AG10803 (cell line): ENCODE results near the gene AOC1.

Experiments used
- DNase-seq: peaks from one replicate; pipeline ENCODE4 v3.0.0; 2010; ENCODE audit warnings: low read depth
- H3K4me3 ChIP-seq: 2 replicates; pipeline ENCODE4 v1.5.1; 2011; ENCODE audit warnings: mild to moderate bottlenecking, low read length, control low read depth
- TF ChIP-seq, protein P1 (sequence below): conservative IDR thresholded peaks from 2 replicates; pipeline ENCODE4 v1.5.1; 2011; ENCODE audit warnings: mild to moderate bottlenecking, low read length, control low read depth, inconsistent platforms

The AOC1 gene

DNA sequence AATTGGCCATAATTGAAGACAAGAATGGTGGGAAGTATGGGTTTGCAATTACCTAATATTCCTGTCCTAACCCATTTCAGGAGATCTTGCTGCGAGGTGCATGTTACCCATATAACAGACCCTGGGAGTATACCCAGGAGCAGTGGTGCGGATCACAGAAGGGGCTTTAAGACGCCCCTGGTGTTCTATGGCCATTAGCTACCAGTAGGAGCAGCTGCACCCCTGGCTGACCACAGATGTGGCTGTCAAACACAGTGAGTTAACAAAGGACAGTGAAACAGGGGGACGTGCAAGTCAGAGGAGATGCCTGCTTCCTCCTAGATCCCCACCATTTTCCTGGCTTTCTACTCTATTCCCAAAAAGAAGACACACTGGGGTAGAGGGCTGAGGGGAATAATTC, 25.2 kb downstream of the AOC1 start:
- TF ChIP-seq, protein P1, sequence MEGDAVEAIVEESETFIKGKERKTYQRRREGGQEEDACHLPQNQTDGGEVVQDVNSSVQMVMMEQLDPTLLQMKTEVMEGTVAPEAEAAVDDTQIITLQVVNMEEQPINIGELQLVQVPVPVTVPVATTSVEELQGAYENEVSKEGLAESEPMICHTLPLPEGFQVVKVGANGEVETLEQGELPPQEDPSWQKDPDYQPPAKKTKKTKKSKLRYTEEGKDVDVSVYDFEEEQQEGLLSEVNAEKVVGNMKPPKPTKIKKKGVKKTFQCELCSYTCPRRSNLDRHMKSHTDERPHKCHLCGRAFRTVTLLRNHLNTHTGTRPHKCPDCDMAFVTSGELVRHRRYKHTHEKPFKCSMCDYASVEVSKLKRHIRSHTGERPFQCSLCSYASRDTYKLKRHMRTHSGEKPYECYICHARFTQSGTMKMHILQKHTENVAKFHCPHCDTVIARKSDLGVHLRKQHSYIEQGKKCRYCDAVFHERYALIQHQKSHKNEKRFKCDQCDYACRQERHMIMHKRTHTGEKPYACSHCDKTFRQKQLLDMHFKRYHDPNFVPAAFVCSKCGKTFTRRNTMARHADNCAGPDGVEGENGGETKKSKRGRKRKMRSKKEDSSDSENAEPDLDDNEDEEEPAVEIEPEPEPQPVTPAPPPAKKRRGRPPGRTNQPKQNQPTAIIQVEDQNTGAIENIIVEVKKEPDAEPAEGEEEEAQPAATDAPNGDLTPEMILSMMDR: no peak
- no peak for DNase-seq
- no peak overlapping the region for H3K4me3 ChIP-seq

DNA sequence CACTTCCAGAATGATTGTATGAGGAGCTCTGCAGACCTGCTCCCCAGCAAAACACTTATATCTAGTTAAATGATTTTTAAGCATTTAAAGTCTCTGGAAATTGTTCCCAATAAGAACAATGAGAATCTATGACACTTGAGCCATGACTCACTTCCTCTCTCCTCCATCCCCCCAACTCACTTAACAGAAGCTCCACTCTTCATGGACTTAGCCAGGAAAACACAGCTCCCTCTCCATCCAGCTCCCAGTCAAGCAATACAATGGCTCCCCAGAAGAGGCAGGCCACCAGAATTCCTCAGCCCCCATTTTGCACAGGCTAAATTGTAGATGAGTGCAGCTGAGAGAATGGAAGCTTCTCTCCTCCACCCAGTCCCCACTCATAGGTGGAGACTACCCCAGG, 27.0 kb downstream of the AOC1 start:
- no peak overlapping the region for H3K4me3 ChIP-seq
- no peak for DNase-seq
- TF ChIP-seq, protein P1: no peak

DNA sequence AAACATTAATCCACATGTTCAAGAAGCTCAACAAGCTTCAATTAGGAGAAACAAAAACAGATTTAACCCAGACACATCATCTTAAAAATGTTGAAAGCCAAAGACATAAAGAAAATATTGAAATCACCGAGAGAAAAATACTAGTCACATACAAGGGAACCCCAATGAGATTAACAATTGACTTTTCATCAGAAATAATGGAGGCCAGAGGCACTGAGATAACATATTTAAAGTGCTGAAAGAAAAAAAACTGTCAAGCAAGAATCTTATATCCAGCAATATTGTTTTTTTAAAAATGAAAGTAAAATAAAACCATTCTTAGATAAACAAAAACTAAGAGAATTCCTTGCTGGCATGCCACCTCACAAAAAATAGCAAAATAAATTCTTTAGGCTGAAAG, 28.9 kb downstream of the AOC1 start:
- no peak overlapping the region for H3K4me3 ChIP-seq
- TF ChIP-seq, protein P1: no peak
- no peak for DNase-seq

DNA sequence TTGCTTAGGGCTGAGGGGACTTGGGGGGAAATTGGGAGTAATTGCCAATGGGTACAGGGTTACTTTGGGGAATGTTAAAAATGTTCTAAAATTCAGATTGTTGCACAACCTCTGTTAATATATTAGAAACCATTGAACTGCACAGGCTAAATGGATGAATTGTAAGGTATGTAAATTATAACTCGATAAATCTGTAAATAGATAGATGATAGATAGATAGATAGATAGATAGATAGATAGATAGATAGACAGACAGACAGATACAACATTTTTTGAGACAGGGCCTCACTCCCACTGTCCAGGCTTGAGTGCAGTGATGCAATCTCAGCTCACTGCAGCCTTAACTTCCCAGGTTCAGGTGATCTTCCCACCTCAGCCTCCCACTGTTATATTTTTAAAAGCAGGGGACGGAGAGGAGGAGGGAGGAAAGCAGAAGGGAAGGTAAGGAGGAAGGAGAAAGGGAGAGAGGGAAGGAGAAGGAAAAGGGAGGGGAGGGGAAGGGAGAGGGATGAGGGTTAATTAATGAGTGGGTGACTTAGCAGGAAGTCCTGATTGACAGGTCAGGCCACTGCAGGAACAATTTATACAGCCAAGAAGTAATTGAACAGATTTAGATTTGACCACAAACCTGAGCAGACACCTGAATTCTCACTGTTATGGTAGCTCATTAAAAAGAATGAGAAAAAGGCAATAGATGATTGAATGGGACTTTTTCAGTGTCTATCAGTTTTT, 38.7 kb downstream of the AOC1 start:
- no peak overlapping the region for H3K4me3 ChIP-seq
- no peak for DNase-seq
- TF ChIP-seq, protein P1: no peak

DNA sequence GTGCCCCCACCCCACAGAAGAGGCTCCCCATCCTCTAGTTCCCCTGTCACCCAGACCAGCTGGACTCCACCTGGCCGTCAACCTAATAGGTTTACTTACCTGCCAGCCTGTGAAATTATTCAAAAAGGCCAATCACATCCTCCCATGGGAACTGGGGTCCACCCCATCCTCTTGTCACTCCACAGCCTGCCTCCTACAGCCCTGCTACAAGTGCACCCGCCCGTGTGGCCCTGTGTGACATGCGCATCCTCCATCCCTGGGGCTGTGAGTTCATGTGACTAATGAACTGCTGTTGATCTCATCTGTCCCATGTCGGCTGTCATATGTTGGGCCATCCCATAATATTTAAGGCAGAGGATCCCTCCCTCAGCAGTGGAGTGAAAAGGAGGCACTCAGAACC, 39.4 kb downstream of the AOC1 start:
- H3K4me3 ChIP-seq: no peak overlapping the region
- no peak for DNase-seq
- TF ChIP-seq, protein P1: no peak

DNA sequence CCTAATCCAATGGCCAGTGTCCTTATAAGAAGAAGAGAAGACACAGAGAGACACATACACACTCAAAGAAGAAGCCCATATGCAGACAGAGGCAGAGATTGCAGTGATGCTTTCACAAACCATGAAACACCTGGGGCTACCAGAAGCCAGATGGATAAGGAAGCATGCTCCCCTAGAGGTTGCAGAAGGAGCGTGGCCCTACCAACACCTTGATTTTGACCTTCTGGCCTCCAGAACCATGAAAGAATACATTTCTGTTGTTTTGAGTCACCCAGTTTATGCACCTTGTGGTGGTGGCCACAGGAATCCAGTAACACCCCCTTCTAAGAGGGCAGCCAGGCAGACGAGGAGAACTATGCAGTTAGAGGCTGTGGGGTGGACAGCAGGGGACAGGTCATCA, 43.5 kb downstream of the AOC1 start:
- no peak overlapping the region for H3K4me3 ChIP-seq
- TF ChIP-seq, protein P1: no peak
- no peak for DNase-seq

DNA sequence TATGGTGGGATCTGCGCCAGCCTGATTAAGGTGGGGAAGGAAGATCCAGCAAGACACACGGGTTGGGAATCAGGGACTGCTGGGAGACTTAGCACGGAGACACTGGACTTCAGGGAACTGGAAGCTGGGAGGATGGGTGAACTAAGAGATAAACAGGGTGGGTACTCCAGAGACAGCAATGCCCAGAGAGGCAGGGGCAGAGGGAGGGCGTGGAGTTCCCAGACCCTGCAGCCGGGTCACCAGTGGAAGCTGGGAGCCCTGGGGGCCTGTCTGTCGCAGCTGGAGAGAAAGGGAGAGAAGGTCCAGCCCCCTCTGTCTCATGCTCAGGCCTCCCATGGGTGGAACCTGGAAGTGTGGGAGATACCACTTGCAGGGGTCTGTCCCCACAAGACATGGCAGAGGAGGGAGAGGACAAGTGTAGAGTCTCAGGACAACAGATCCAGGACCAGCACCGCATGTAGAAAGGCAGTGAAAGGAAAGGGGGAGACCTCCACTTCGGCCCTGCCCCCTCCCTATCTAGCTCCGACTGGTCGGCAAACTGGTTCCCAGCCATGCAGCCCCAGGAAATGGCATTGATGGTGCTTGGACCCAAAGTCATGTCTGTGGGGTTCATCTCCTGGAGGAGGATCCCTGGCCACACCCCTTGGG, 44.4 kb downstream of the AOC1 start:
- TF ChIP-seq, protein P1: no peak
- no peak for DNase-seq

More for the DNA sequence above, 44.4 kb downstream of the AOC1 start:
- H3K4me3 ChIP-seq: no peak overlapping the region
